Measurements from ENCODE around the gene MTCL1. TPM values are rescaled to one million over a fixed set of nuclear protein-coding genes. Genes with fewer than 3 reads are reported as not detected.

Gene MTCL1
- total and polyA plus RNA-seq, 10 donors = 1.6 to 7.5 (median 3.9) TPM

GRCh38 chr18:8744038-8744437 lies 38.7 kb downstream of the MTCL1 start:
- H3K36me3 ChIP-seq = no peaks in the 10 kb centered on the region
- 83 to 91% (median 88%) methylated on average over 7 of the region's 7 CpGs for WGBS, 5 donors
- intact Hi-C loops (cut with DNase I; ENCODE audit: low total_unique reads) = no loop called here

GRCh38 chr18:8744656-8745055 lies 39.3 kb downstream of the MTCL1 start:
- no peak overlapping the region for H3K27ac ChIP-seq
- H3K9me3 ChIP-seq = peaks cover 0 to 23% (median 18%) of the 10 kb centered on the region in 8 donors
- no peak for TF ChIP-seq POLR2AphosphoS5 (IDR thresholded peaks at IDR 0.05)
- TF ChIP-seq CTCF (IDR thresholded peaks at IDR 0.05 in 8 of 11, conservative IDR thresholded peaks at IDR 0.05 in 3 of 11) = no peak
- no peak for TF ChIP-seq POLR2A (IDR thresholded peaks at IDR 0.05)
- H3K36me3 ChIP-seq = no peaks in the 10 kb centered on the region
- DNase-seq = no peak
- WGBS, 5 donors = 49 to 70% (median 57%) methylated on average over 4 of the region's 4 CpGs
- peaks cover 0 to 21% (median 3%) of the 10 kb centered on the region in 6 donors for H3K4me1 ChIP-seq
- intact Hi-C loops (cut with DNase I; ENCODE audit: low total_unique reads) = no loop called here
- no peak overlapping the region for H3K4me3 ChIP-seq
- no peaks in the 10 kb centered on the region for H3K27me3 ChIP-seq (replicated peaks in 1 of 7)

More at GRCh38 chr18:8744038-8744437, 38.7 kb downstream of the MTCL1 start:
- DNase-seq = no peak
- peaks cover 0 to 21% (median 3%) of the 10 kb centered on the region in 6 donors for H3K4me1 ChIP-seq
- peaks cover 0 to 23% (median 18%) of the 10 kb centered on the region in 8 donors for H3K9me3 ChIP-seq
- no peak overlapping the region for H3K27ac ChIP-seq
- H3K4me3 ChIP-seq = no peak overlapping the region
- no peak for TF ChIP-seq POLR2A (IDR thresholded peaks at IDR 0.05)
- TF ChIP-seq CTCF (IDR thresholded peaks at IDR 0.05 in 8 of 11, conservative IDR thresholded peaks at IDR 0.05 in 3 of 11) = no peak
- TF ChIP-seq POLR2AphosphoS5 (IDR thresholded peaks at IDR 0.05) = no peak
- H3K27me3 ChIP-seq (replicated peaks in 1 of 7) = no peaks in the 10 kb centered on the region

- Histone ChIP-seq H3K36me3 (no peaks in the 10 kb centered on the region), H3K27me3 (replicated peaks in 1 of 7) (no peaks in the 10 kb centered on the region), H3K4me1 (peaks cover 0 to 18% (median 0%) of the 10 kb centered on the region in 6 donors), H3K4me3 (no peak overlapping the region), H3K9me3 (peaks cover 0 to 23% (median 18%) of the 10 kb centered on the region in 8 donors), H3K27ac (no peak overlapping the region)
- 78 to 87% (median 85%) methylated on average over 15 of the region's 15 CpGs for WGBS, 5 donors
- DNase-seq = no peak
- no peak for TF ChIP-seq CTCF (IDR thresholded peaks at IDR 0.05 in 8 of 11, conservative IDR thresholded peaks at IDR 0.05 in 3 of 11)
- TF ChIP-seq POLR2A (IDR thresholded peaks at IDR 0.05) = no peak
- TF ChIP-seq POLR2AphosphoS5 (IDR thresholded peaks at IDR 0.05) = no peak
- intact Hi-C loops (cut with DNase I; ENCODE audit: low total_unique reads) = no loop called here
These were observed 40.1 kb downstream of the MTCL1 start for GRCh38 chr18:8745355-8746014.

GRCh38 chr18:8747440-8747937 lies 42.1 kb downstream of the MTCL1 start:
- 67 to 81% (median 75%) methylated on average over 6 of the region's 6 CpGs for WGBS, 5 donors
- H3K9me3 ChIP-seq = peaks cover 0 to 5% (median 4%) of the 10 kb centered on the region in 8 donors
- no peak overlapping the region for H3K27ac ChIP-seq
- no peak for TF ChIP-seq POLR2AphosphoS5 (IDR thresholded peaks at IDR 0.05)
- TF ChIP-seq POLR2A (IDR thresholded peaks at IDR 0.05) = no peak
- TF ChIP-seq CTCF (IDR thresholded peaks at IDR 0.05 in 8 of 11, conservative IDR thresholded peaks at IDR 0.05 in 3 of 11) = no peak
- H3K4me1 ChIP-seq = peaks cover 0 to 18% (median 0%) of the 10 kb centered on the region in 6 donors
- no peaks in the 10 kb centered on the region for H3K36me3 ChIP-seq
- no peak overlapping the region for H3K4me3 ChIP-seq
- no peaks in the 10 kb centered on the region for H3K27me3 ChIP-seq (replicated peaks in 1 of 7)
- intact Hi-C loops (cut with DNase I; ENCODE audit: low total_unique reads) = no loop called here
- no peak for DNase-seq
